Stimulated activated CD8-positive, alpha-beta memory T cell treated with anti-CD3 and anti-CD28 coated beads, Interleukin-2, amount 100 ng/mL, for 48 hours (primary cell): ENCODE results near the gene MDFI.
A peak's percentile ranks its signal among the peaks of the same experiment; 100 is the strongest.

Source experiments
- DNase-seq, 2 donors: peaks; one replicate each; pipeline ENCODE4 v3.0.0-alpha.2; 2020; ENCODE audit warnings: low read depth in 2 of 2

The MDFI gene

DNA sequence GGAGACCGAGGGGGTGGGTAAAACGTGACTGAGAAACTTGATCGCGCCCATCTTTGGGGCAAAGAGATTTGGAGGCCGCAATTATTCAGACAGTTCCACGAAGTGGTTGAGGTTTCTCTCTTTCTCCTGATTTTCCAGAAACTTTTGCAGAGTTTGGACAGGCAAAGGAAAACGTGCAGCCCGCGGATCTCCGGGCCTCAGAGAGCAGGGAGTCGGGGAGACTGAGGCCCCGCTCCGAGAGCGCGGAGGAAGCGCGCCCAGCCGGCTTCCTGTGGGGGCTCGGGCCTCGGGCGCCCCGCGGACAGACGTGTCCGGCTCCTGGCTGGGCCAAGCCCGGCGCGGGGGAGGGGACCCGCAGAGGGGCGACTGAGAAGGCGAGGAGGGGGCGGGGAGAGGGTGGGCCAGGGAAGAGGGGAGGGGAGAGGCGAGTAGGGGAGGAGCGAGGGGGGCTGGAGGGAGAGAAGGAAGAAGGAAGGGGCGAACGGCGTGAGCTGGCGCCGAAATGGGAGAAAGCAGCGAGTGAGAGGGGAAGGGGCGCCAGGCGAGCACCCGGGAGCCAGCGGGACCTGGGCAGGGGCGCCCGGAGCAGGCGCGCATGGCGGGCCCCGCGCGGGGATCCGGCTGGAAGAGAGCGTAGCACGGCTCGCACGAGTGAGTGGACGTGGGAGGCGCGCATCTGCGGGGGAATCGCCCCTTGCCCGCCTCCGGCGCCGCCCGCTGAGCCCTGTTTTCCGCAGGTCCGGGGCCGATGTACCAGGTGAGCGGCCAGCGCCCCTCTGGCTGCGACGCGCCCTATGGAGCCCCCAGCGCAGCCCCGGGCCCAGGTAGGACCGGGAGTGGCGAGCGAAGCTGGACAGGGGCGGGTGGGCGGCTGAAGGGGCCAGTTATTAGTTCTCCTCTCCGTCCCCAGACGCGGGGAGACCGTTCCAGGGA is at the start of gene MDFI:
Gene MDFI (plus strand): TSS at position 467 of the 933 bp plus-strand sequence. CDS start 282 bp downstream, at position 749.
- no peak for DNase-seq

DNA sequence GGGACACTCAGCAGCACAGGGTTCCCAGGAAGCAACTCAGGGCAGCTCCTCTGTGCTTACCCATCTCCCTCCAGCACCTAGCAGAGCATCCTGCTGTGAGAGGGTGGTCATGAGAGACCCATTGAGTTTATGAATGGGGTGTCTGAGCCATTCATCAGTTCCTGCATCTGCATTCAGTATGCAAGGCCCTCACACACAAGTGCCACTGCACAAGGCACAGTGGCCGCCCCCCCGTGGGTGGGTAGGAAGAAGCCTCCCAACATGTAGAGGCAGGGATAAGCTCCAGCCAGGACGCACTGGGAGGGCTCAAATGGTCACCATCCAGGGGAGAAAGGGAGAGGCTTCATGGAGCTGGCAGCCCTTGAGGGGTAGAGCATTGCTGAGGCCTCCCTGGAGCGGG is 49.0 kb upstream of the MDFI start:
- no peak for DNase-seq

GRCh38 chr6:41589636-41590622 is 48.3 kb upstream of the MDFI start:
- DNase-seq, result no peak

DNA sequence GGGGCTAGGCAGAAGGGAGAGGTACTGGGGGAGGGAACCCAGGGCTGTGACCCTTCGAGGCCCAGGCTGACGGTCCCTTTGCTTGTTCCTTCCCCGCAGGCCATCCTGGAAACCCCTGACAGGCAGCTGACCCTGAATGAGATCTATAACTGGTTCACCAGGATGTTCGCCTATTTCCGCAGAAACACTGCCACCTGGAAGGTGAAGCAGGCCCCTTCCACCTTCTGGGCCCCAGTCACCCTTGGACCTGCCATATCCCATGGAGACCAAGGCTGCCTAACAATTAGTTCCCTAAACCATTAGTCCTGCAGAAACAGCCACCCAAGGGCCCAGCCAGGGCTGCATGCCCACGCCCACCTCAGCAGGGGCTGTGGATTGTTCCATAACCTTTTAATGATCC is 47.1 kb upstream of the MDFI start:
- no peak for DNase-seq

- peak; percentile 41 to 74 for DNase-seq
These were observed 46.3 kb upstream of the MDFI start for GRCh38 chr6:41591859-41592502.

DNA sequence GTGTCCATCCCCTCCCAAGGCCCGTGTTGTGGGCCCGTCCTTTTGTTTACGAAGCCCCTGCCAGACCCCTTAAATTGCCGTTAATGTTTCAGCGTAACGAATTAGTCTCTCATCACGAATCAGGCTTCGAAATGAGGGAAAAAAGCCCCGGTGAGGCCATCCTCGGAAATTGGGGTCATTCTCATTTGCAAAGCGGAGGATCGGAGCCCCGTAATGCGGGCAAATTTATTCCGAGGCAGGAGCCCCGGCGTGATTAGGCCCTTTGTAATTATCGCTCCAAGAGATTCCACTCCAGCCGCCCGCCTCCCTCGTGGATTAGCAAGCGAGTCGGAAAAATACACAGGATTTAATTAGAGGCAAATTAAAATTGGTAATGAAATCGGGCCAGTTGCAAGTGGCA is 44.9 kb upstream of the MDFI start:
- no peak for DNase-seq

- DNase-seq, result no peak
These were observed 44.4 kb upstream of the MDFI start for GRCh38 chr6:41593839-41594238.

DNA sequence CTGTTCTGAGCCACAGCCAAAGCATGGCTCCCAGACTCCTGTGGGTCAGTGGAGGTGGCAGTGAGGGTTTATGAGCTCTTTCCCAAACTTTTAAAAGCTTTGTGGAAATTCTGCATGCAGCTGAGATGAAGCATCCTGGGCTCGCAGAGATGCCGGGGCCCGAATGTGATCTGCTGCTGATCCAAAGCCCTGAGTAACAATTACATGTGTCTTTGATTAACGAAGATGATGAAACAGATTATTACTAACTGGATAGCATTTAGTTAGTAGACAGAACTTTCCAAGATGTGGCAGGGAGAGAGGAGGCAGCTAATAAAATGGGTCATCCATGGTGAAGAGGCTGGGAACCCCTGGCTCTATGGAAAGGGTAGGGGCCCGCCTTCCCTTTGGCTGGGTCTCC is 43.9 kb upstream of the MDFI start:
- DNase-seq, result no peak

DNA sequence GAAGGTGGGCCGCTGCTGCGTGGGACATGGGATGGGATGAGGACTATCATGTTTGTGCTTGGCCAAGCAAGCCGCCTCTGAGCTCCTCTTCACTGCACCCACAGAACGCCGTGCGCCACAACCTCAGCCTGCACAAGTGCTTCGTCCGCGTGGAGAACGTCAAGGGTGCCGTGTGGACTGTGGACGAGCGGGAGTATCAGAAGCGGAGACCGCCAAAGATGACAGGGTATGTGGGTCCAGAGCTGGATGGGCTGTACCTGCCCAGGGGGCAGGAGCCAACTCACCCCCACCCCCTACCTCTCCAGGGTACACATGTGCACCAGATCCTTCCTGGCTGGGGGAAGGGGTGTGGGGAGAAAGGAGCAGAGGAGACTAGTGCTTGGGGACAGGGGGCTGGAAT is 43.5 kb upstream of the MDFI start:
- no peak for DNase-seq

DNA sequence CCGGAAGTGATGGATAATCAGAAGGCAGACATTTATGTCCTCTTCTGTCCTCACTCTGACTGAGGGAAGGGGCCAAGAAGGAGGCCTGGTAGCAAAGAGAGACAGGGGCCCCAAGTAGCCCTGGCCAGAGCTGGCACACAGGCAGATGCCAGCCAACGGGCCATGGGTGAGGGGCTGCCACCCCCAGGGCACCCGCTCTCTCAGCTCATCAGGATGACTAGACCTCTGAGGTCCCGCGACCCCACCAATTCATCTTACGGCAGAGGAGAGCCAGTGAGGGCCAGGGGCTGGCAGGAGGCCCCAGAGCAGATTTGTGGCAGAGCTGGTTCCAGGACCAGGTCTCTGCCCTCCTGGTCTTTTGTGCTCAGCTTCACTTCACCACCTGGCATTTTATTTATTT is 43.1 kb upstream of the MDFI start:
- no peak for DNase-seq

DNA sequence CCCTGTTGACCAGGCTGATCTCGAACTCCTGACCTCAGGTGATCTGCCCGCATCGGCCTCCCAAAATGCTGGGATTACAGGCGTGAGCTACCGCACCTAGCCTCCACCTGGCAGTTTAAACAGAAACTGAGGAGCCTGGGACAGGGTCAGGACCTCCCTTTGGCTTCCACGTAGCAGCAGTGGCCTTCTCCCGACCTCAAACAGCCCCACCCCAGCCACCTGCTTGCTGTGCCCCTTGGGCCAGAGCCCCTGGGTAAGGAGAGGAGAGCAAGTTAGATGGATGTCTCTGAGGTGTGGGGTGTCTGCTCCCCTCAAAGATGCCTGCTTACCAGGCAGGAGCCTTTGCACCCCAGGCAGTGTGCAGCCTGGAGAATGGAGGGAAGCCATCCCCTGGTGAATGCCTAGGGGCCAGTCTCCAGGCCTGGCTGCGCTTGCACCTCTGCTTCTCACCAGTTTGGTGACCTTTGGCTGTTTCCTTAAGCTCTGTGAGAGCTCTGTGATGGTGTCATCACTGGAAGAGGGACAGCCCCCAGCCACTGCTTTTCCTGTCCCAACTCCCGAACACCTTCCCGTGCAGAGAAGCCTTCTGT is 42.1 kb upstream of the MDFI start:
- no peak for DNase-seq

DNA sequence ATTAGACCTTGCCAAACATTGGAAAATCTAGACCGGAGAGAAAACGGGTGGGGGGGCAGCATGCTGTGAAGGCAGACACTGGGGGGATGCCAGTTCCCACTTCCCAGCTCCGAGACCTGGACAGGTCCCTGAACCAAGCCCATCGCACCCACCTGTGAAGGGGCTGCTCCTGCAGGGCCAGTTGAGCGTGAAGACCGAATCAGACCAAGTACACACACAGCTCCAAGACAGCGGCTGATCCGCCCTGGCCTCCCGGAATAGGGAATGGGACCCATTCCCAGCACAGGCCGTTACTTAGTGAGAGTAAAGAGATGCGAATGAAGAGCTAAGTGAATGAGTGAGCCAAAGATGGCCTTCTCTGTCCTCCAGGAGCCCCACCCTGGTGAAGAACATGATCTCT is 41.5 kb upstream of the MDFI start:
- DNase-seq, result no peak

DNA sequence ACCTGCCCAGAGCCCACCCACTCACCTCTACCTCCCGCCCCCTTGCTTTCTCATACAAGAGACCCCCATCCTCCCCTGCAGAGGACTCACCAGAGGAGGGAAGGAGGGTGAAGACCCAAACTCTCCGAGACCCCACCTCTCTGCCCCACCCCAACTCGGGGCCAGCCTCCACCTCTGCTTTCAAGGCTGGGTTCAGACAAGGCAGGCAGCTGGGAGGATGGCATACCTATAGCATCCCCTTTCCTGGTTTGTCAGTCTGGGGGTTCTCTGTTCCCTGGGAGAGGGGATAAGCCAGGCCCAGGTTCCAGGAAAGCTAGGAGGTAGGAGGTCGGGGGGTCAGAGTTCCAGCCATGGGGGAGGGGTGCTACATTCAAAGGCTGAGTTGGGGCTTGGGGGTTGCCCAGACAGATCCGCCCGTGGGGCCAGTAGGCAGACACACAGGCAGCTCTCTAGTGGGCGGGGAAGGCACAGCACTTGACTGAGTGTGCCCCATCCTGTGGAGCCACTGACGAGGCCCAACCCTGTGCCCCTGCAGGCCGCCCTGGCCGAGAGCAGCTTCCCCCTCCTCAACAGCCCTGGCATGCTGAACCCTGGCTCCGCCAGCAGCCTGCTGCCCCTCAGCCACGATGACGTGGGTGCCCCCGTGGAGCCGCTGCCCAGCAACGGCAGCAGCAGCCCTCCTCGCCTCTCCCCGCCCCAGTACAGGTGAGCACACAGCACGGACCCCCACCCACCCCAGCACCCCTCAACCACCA is 40.8 kb upstream of the MDFI start:
- DNase-seq, result no peak

GRCh38 chr6:41598670-41599014 is 39.6 kb upstream of the MDFI start:
- DNase-seq, result no peak

GRCh38 chr6:41599015-41599851 is 39.0 kb upstream of the MDFI start:
- no peak for DNase-seq

DNA sequence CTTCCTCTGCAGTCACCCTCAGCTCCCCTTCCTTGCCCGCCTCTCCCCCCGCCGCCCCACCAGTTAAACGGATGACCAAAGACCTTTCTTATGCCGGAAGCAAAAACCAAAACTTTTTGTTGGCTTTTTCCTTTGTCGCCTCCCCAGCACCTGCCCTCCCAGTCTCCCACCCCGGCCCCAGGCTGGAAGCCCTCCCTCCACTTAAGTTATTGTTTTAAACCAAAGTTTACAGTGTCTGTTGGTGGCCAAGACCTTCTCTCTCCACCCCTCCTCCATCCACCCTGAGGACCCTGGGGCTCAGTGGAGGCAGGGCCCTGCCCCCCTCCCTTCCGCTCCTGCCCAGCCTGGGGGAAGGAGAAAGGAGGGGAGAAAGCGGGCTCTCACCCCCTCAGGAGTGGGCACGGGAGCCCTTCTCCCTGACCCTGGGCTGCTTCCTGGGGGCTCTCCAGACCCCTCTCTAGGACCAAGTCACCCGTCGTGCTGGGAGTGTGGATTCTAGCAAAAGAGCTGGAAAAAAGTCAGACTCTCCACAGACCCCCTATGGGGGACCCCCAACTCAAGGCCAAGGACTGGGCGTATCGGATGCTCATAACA is 38.3 kb upstream of the MDFI start:
- no peak for DNase-seq

DNA sequence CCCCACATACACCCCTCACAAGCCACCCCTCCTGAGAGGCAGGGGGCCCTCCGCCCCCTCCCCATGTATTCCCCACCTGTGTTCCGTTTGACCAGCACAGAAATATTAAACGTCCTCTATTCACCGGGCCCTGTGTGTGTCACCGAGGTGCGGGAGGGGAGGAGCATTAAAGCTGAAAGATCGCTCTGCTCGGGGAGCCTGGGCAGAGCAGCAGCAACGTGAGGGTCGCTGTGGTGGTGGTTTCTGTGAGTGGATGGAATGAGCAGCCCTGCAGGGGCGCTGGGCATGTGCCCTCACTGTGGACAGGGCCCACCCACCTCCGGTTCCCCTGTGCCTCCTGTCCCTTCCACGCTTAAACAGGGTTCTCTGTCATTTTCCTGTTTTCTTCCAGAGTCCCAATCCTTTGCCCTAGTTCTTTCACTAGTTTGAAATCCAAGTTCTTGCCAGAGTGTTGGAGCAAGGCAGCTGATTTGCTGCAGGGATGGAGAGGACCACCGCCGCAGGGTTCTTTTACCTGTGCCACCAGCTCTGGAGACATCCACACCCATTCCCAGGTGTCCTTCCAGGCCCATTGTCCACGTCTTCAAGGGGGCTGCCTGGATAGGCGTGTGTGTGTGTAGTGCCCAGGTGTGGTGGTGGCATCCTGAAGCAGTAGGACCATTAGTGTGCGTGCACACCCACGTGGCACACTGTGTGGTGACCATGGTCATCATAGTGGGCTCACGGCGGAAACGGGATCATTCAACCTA is 37.6 kb upstream of the MDFI start:
- no peak for DNase-seq

- no peak for DNase-seq
These were observed 37.1 kb upstream of the MDFI start for GRCh38 chr6:41601248-41601549.

DNA sequence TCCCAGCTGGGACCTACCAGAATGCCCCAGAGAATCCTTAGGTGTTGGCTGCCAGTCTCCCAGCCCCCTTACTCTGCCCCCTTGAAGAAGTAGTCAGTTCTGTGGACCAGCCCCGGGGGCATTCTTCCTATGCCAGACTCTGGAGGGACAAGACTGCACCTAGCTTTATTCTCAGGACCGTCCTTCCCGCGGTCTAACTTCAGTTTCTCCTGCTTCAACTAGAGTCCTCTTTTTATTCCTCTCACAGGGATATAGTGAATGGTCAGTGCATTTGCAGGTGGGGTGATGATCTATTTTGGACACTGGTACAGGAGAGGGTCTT is 35.9 kb upstream of the MDFI start:
- no peak for DNase-seq
